ENCODE measurements around the gene MAGI1. TPM values are rescaled to one million over a fixed set of nuclear protein-coding genes. Genes with fewer than 3 reads are reported as not detected.

The MAGI1 gene
- total RNA-seq, 4 donors from 2014 or later = 17.2 to 40.8 (median 28.1) TPM

DNA sequence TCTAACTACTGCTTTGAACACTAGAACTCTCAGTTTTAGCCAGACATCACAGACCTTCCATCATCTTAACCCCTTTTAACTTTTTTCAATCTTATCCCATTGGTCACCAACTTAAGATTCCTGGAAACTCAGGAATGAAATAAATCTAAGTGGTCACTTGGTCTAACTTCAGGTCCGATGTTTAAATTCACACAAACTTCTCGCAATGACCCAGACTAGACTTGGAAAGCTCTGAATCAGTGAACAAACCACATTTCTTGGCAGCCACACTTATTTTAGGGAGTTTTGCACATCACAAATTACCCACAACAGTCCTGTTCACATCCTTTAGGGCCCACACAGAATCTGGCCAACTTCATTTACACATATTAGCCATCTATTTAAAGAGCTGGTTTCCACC, 118.9 kb downstream of the MAGI1 start:
- Histone ChIP-seq H3K4me1 (no peaks in the 10 kb centered on the region), H3K27ac (no peak overlapping the region), H3K36me3 (no peaks in the 10 kb centered on the region), H3K4me3 (no peak overlapping the region), H3K27me3 (no peaks in the 10 kb centered on the region), H3K9me3 (no peaks in the 10 kb centered on the region)
- TF ChIP-seq POLR2AphosphoS5 (IDR thresholded peaks at IDR 0.05) (no peak), POLR2A (IDR thresholded peaks at IDR 0.05) (no peak), EP300 (IDR thresholded peaks at IDR 0.05) (no peak), CTCF (IDR thresholded peaks at IDR 0.05) (no peak)
- no peak for ATAC-seq
- 70 to 90% methylated on average over 2 of the region's 2 CpGs for WGBS, 2 donors (ENCODE audit: low coverage in 1 of 2)

- Histone ChIP-seq H3K9me3 (no peaks in the 10 kb centered on the region), H3K4me3 (no peak overlapping the region), H3K4me1 (no peaks in the 10 kb centered on the region), H3K36me3 (no peaks in the 10 kb centered on the region), H3K27ac (no peak overlapping the region), H3K27me3 (no peaks in the 10 kb centered on the region)
- TF ChIP-seq EP300 (IDR thresholded peaks at IDR 0.05) = no peak
- no peak for TF ChIP-seq POLR2A (IDR thresholded peaks at IDR 0.05)
- TF ChIP-seq POLR2AphosphoS5 (IDR thresholded peaks at IDR 0.05) = no peak
- no peak for TF ChIP-seq CTCF (IDR thresholded peaks at IDR 0.05)
- 74 to 75% methylated on average over 2 of the region's 2 CpGs for WGBS, 2 donors (ENCODE audit: low coverage in 1 of 2)
- ATAC-seq = no peak
Observed at GRCh38 chr3:65915477-65915876, 123.2 kb downstream of the MAGI1 start.

GRCh38 chr3:65914740-65915367, 123.9 kb downstream of the MAGI1 start:
- 80 to 91% methylated on average over 3 of the region's 3 CpGs for WGBS, 2 donors (ENCODE audit: low coverage in 1 of 2)

GRCh38 chr3:65914032-65914739, 124.5 kb downstream of the MAGI1 start:
- TF ChIP-seq EP300 (IDR thresholded peaks at IDR 0.05) (no peak), POLR2A (IDR thresholded peaks at IDR 0.05) (no peak), POLR2AphosphoS5 (IDR thresholded peaks at IDR 0.05) (no peak), CTCF (IDR thresholded peaks at IDR 0.05) (no peak)
- 83 to 100% methylated on average over 1 to 5 of the region's 5 CpGs for WGBS, 2 donors (ENCODE audit: low coverage in 1 of 2)
- Histone ChIP-seq H3K36me3 (no peaks in the 10 kb centered on the region), H3K27ac (no peak overlapping the region), H3K27me3 (no peaks in the 10 kb centered on the region), H3K4me3 (no peak overlapping the region), H3K4me1 (no peaks in the 10 kb centered on the region), H3K9me3 (no peaks in the 10 kb centered on the region)
- ATAC-seq = no peak

More at GRCh38 chr3:65914740-65915367, 123.9 kb downstream of the MAGI1 start:
- no peak for TF ChIP-seq POLR2A (IDR thresholded peaks at IDR 0.05)
- no peak for TF ChIP-seq EP300 (IDR thresholded peaks at IDR 0.05)
- TF ChIP-seq CTCF (IDR thresholded peaks at IDR 0.05) = no peak
- TF ChIP-seq POLR2AphosphoS5 (IDR thresholded peaks at IDR 0.05) = no peak
- ATAC-seq = no peak
- Histone ChIP-seq H3K27me3 (no peaks in the 10 kb centered on the region), H3K27ac (no peak overlapping the region), H3K9me3 (no peaks in the 10 kb centered on the region), H3K4me1 (no peaks in the 10 kb centered on the region), H3K4me3 (no peak overlapping the region), H3K36me3 (no peaks in the 10 kb centered on the region)

DNA sequence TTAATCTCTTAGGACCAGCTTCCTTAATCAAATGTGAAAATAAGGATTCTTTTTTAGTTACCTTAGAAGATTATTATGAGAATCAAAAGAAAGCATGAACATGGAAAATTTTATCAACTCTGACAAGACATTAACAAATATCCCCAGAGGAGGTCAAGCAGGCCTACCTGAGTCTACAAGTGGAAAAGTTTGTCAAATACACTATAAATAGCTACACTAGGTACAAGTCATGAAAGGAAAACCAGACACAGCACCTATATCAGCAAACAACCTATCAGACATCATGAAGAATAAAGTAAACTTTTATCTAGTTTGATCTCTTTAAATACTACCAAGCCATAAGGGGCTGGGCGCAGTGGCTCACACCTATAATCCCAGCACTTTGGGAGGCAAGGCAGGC, 126.1 kb downstream of the MAGI1 start:
- Histone ChIP-seq H3K4me3 (no peak overlapping the region), H3K4me1 (no peaks in the 10 kb centered on the region), H3K36me3 (no peaks in the 10 kb centered on the region), H3K9me3 (no peaks in the 10 kb centered on the region), H3K27me3 (no peaks in the 10 kb centered on the region), H3K27ac (no peak overlapping the region)
- 90 to 100% methylated on average over 1 of the region's 1 CpG for WGBS, 2 donors (ENCODE audit: low coverage in 1 of 2)
- TF ChIP-seq POLR2AphosphoS5 (IDR thresholded peaks at IDR 0.05) = no peak
- TF ChIP-seq CTCF (IDR thresholded peaks at IDR 0.05) = no peak
- TF ChIP-seq EP300 (IDR thresholded peaks at IDR 0.05) = no peak
- ATAC-seq = no peak
